Glomerular visceral epithelial cell (primary cell): ENCODE results near the gene SULF2.

ENCODE experiments used
- DNase-seq: peaks from one replicate; pipeline ENCODE4 v3.0.0-alpha.2; 2016; ENCODE audit errors: extremely low spot score

Gene SULF2

GRCh38 chr20:47762699-47763268 is 22.5 kb downstream of the SULF2 start:
- DNase-seq = no peak

- no peak for DNase-seq
These were observed 23.7 kb downstream of the SULF2 start for GRCh38 chr20:47761482-47762047.

- no peak for DNase-seq
These were observed 24.4 kb downstream of the SULF2 start for GRCh38 chr20:47760686-47761481.

DNA sequence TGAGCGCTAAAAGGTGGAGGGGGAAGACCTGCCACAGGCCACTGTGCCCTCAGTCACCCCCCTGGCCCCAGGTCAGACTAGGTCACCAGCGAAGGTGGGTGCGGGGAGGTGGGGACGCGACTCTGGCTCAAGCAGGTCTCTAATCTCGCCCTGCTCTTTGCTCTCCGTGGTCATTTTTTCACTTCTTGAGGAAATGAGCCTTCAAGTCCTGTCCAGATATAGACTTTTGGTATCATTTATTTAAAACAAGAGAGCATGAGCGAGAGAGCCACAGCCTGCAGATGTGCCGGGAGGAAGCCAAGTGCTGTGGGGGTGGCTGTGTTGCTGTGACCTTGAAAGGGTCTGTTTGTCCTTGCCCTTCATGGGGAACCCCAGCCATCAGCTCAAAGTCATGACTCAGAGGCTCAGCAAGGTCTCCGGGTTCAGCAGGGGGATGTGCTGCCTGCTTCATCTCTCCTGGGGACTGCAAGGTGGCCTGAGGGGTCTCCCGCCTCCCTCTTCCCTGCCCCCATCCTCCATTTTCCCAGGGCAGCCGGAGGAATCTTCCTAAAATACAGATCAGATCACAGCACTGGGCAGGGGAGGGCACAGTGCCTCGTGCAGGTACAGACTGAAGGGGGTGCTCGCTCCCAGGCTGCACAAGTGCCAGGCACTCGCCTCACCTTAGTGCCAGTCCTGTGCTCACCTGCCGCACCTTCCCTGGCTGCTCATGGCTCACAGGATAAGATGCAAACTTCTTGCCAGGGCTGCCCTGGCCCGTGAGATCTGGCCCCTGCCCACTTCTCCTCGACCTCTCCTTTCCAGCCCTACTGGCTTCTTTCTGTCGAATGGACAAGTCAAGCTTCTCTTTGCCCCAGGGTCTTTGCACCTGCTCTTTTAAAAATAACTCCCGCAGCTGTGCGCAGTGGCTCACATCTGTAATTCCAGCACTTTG is 26.5 kb downstream of the SULF2 start:
- no peak for DNase-seq

GRCh38 chr20:47757145-47758035 is 27.9 kb downstream of the SULF2 start:
- no peak for DNase-seq

GRCh38 chr20:47754946-47755652 is 30.2 kb downstream of the SULF2 start:
- DNase-seq = no peak

GRCh38 chr20:47754388-47754715 is 30.9 kb downstream of the SULF2 start:
- no peak for DNase-seq

- DNase-seq = no peak
These were observed 31.5 kb downstream of the SULF2 start for GRCh38 chr20:47753576-47754387.

DNA sequence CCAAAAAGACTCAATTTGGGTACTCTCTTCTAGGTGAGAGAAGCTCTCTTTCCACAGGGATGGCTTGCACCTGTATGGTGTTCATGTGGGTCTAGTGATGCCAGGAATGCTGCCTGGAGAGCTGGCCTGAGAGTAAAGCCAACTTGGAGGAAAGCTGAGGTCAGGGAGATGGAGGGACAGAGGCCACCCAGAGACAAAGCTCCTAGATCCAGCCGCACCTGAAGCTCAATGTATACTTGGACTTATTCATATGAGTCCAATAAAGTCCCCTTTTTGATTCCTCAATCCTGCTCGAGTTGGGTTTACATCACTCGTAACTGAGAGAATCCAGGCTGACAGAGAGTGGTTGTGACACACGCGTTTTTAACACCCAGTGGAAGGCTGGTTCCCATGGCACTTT is 33.8 kb downstream of the SULF2 start:
- DNase-seq = no peak

DNA sequence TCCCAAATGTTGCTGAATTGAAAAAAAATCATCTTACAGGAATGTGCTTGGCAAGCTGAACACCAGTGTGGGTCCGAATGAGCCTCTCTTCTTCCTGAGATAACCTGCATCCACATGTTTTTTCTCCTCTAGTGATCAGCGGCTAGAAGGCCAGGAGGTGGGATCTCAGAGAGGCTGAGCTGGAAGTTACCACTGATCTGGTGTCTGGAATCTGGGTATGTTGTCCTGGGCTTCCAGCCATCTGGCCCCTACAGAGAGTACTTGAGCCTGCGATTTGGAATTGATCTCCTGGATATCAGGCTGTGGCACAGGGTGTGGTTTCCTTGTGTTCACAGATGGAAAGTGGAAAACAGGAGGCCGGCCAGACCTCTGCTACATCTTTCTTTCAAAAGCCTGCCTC is 35.9 kb downstream of the SULF2 start:
- no peak for DNase-seq

DNA sequence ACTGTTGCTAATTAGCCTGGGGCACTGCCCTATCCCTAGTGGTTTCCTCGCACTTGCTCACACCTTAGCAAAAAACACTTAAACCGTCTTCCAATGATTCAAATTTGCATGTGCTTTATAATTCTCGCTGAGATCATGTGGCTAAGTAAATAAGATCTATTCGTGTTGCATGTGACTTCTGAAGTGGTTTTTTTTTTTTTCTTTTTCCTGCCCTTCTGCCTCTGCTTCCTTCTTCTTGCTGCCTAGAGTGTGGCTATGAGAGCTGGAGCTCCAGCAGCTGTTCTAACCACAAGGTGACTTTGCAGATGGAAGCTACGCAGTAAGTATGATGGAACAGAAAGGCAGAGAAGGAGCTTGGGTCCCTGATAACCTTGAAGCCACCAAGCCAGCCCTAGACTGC is 36.5 kb downstream of the SULF2 start:
- DNase-seq = no peak

DNA sequence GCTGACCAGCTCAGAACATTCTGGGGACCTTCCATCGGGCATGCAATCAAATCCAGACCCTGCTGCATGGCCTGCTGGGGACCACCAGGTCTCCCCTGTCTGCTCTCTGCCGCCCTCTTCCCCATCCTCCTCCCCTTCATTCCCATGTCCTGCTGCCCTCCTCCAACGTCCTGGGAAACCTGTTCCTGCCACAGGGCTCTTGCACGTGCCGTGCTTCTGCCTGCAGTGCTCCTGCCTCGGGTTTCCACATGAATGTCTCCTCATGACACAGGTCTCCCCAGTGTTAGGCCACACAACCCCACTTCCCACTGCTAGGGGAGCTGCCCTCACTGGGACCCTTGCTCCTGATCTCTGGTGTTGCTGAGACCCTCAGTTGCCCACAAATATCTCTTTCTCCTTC is 37.2 kb downstream of the SULF2 start:
- DNase-seq = no peak

- DNase-seq = no peak
These were observed 37.6 kb downstream of the SULF2 start for GRCh38 chr20:47747669-47748031.

GRCh38 chr20:47744803-47745202 is 40.5 kb downstream of the SULF2 start:
- no peak for DNase-seq

DNA sequence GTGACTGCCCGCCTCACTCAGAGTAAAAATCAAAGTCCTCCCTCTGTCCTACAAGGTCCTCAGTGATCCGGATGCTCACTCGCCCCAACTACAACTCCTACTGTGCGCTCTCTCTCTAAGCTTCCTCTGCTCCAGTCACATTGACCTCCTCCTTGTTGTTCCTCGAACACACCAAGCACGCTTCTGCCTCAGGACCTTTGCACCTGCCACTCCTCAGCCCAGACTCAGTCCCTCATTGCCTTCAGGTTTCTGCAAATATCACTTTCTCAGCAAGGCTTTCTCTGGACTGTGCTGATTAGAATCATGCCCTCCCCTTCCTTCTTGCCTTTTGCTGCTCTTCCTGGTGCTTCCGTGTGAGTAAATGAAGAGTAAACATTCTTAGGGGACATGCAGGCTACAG is 41.6 kb downstream of the SULF2 start:
- DNase-seq = no peak

GRCh38 chr20:47741669-47742608 is 43.3 kb downstream of the SULF2 start:
- DNase-seq = no peak

GRCh38 chr20:47740862-47741184 is 44.5 kb downstream of the SULF2 start:
- no peak for DNase-seq

- DNase-seq = no peak
These were observed 45.0 kb downstream of the SULF2 start for GRCh38 chr20:47740121-47740861.
